Measurements from ENCODE around the gene UBE3B. TPM values are rescaled to one million over a fixed set of nuclear protein-coding genes. Genes with fewer than 3 reads are reported as not detected.

The UBE3B gene
- total RNA-seq, 1 donor from 2014 or later = 28.4 TPM

DNA sequence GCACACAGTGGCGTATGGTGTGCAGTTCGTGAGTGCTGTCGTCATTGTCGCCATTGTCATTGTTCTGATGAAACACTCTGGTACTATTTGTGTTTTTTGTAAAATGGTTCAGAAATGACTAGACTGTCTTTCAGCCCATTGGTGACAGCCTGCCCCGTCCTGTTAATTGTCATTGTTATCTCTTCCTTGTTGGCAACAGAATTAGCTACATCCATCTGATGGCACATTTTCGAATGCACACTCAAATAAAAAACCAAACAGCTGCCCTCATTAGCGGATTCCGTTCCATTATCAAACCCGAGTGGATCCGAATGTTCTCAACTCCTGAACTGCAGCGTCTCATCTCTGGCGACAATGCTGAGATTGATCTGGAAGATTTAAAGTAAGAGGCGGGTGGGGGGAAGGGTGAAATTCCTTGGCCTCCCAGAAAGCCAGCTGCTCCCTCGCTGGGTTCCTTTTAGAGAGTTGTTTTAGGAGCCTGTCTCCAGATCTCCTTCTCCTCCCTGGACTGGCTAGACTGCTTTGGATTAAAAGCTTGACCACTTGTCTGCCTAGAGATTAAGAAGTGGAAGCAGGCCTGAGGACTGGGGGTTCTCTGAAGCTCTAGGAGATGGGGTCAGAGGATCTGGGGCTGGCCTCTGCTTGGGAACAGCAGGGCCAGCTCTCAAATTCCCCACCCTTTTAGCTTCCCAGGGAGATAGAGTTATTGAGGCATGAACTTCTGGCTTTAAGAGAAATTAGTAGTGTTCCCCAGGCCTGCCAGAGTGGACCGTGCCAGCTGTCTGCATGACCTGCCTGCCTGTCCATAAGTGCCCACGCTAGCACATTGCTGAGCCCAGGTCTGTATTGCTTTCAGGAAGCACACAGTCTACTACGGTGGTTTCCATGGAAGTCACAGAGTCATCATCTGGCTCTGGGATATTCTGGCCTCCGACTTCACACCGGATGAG is 52.5 kb downstream of the UBE3B start:
- Mint-ChIP-seq H3K36me3 (peaks cover 36% of the 10 kb centered on the region), H3K27me3 (ENCODE audit: insufficient read depth, low read depth) (peaks cover 12% of the 10 kb centered on the region), H3K9me3 (no peaks in the 10 kb centered on the region), H3K4me3 (no peak overlapping the region), H3K27ac (peak overlapping the region; percentile 22), H3K4me1 (peaks cover 43% of the 10 kb centered on the region)
- TF ChIP-seq CTCF (IDR thresholded peaks at IDR 0.05) (no peak), EZH2phosphoT487 (IDR thresholded peaks at IDR 0.05) (peak; percentile 24)
- Histone ChIP-seq H3K4me3 (no peak overlapping the region), H3K4me1 (peaks cover 38% of the 10 kb centered on the region), H2AFZ (replicated peaks) (no peak overlapping the region), H3K27ac (no peak overlapping the region), H3F3A (ENCODE audit: low read depth) (peaks cover 17% of the 10 kb centered on the region), H3K79me2 (ENCODE audit: low read depth) (no peaks in the 10 kb centered on the region), H4K20me1 (ENCODE audit: low read depth) (peaks cover 15% of the 10 kb centered on the region), H3K9ac (no peak overlapping the region), H3K9me3 (ENCODE audit: low read depth) (no peaks in the 10 kb centered on the region), H3K4me2 (peak overlapping the region; percentile 30), H3K36me3 (no peaks in the 10 kb centered on the region), H3K27me3 (no peaks in the 10 kb centered on the region)
- peak; percentile 57 for DNase-seq (ENCODE audit: low spot score)

GRCh38 chr12:109531411-109531810 is 54.0 kb downstream of the UBE3B start:
- no peak for DNase-seq (ENCODE audit: low spot score)
- Histone ChIP-seq H3K4me1 (peaks cover 25% of the 10 kb centered on the region), H3K36me3 (no peaks in the 10 kb centered on the region), H3F3A (ENCODE audit: low read depth) (peaks cover 3% of the 10 kb centered on the region), H3K9ac (no peak overlapping the region), H3K79me2 (ENCODE audit: low read depth) (no peaks in the 10 kb centered on the region), H3K27ac (no peak overlapping the region), H2AFZ (replicated peaks) (no peak overlapping the region), H3K4me2 (no peak overlapping the region), H3K9me3 (ENCODE audit: low read depth) (no peaks in the 10 kb centered on the region), H3K27me3 (no peaks in the 10 kb centered on the region), H3K4me3 (no peak overlapping the region), H4K20me1 (ENCODE audit: low read depth) (peaks cover 9% of the 10 kb centered on the region)
- H3K9me3 Mint-ChIP-seq = no peaks in the 10 kb centered on the region
- peaks cover 30% of the 10 kb centered on the region for H3K4me1 Mint-ChIP-seq
- TF ChIP-seq EZH2 (IDR thresholded peaks at IDR 0.05) (no peak), EZH2phosphoT487 (IDR thresholded peaks at IDR 0.05) (no peak), CTCF (IDR thresholded peaks at IDR 0.05) (no peak)
- H3K27ac Mint-ChIP-seq = no peak overlapping the region
- H3K4me3 Mint-ChIP-seq = no peak overlapping the region
- H3K36me3 Mint-ChIP-seq = peaks cover 31% of the 10 kb centered on the region
- peaks cover 10% of the 10 kb centered on the region for H3K27me3 Mint-ChIP-seq (ENCODE audit: insufficient read depth, low read depth)

GRCh38 chr12:109532721-109533486 is 55.5 kb downstream of the UBE3B start:
- TF ChIP-seq EZH2 (IDR thresholded peaks at IDR 0.05) = no peak
- no peak for TF ChIP-seq EZH2phosphoT487 (IDR thresholded peaks at IDR 0.05)
- TF ChIP-seq CTCF (IDR thresholded peaks at IDR 0.05) = no peak
- H3K4me2 ChIP-seq = no peak overlapping the region
- H3K27ac ChIP-seq = no peak overlapping the region
- Mint-ChIP-seq H3K4me3 (no peak overlapping the region), H3K27me3 (ENCODE audit: insufficient read depth, low read depth) (peaks cover 8% of the 10 kb centered on the region), H3K36me3 (peaks cover 25% of the 10 kb centered on the region), H3K27ac (no peak overlapping the region), H3K9me3 (no peaks in the 10 kb centered on the region), H3K4me1 (peaks cover 19% of the 10 kb centered on the region)
- H3F3A ChIP-seq (ENCODE audit: low read depth) = peaks cover 3% of the 10 kb centered on the region
- DNase-seq (ENCODE audit: low spot score) = no peak
- H4K20me1 ChIP-seq (ENCODE audit: low read depth) = peaks cover 9% of the 10 kb centered on the region
- H3K4me1 ChIP-seq = peaks cover 17% of the 10 kb centered on the region
- no peaks in the 10 kb centered on the region for H3K79me2 ChIP-seq (ENCODE audit: low read depth)
- H3K9ac ChIP-seq = no peak overlapping the region
- H2AFZ ChIP-seq (replicated peaks) = no peak overlapping the region
- H3K36me3 ChIP-seq = no peaks in the 10 kb centered on the region
- H3K9me3 ChIP-seq (ENCODE audit: low read depth) = no peaks in the 10 kb centered on the region
- no peak overlapping the region for H3K4me3 ChIP-seq
- H3K27me3 ChIP-seq = no peaks in the 10 kb centered on the region
